Pancreas (tissue), 10 donors: ENCODE data around the gene CSMD2. TPM values are rescaled to one million over a fixed set of nuclear protein-coding genes. Genes with fewer than 3 reads are reported as not detected.

ENCODE experiments used
- ATAC-seq, 4 donors: fragments of 200-7000 bp; cut with Tn5 transposase; one replicate each; pipeline versions ENCODE4 v1.8.0 to v1.9.1; 2020; ENCODE audit warnings: mild to moderate bottlenecking in 4 of 4, moderate library complexity in 4 of 4
- DNase-seq, 6 donors: peaks; one replicate each; pipeline ENCODE4 v3.0.0-alpha.2; 2020
- FAIRE-seq: peaks from 2 replicates; lab custom pipeline; 2012; peaks lifted over from hg19 to GRCh38; lab: Jason Lieb, UNC
- H3K27ac ChIP-seq, 4 donors: fragments of 200-600 bp; sonication (generic); 1 replicate in 3 of 4; 2 replicates in 1 of 4; pipeline versions ENCODE4 v1.5.0 to v1.8.0; 2020
- H3K27me3 ChIP-seq, 4 donors: fragments of 200-600 bp; one replicate each; pipeline ENCODE4 v1.8.0; 2021
- H3K36me3 ChIP-seq, 3 donors: fragments of 200-600 bp; sonication (generic) in 1 of 3; one replicate each; pipeline versions ENCODE4 v1.5.0 to v1.8.0; 2020 to 2021
- H3K4me1 ChIP-seq, 3 donors: fragments of 200-600 bp; one replicate each; pipeline ENCODE4 v1.8.0; 2021
- H3K4me3 ChIP-seq, 4 donors: fragments of 200-600 bp; sonication (generic) in 2 of 4; one replicate each; pipeline versions ENCODE4 v1.5.0 to v1.8.0; 2020 to 2021
- H3K9me3 ChIP-seq, 4 donors: fragments of 200-600 bp; one replicate each; pipeline ENCODE4 v1.8.0; 2021
- CTCF ChIP-seq, 4 donors: fragments of 200-600 bp; sonication (generic) in 3 of 4; IDR thresholded peaks; one replicate each; pipeline versions ENCODE4 v1.5.0 to v1.8.0; 2021; ENCODE audit warnings: antibody characterized with exemption in 4 of 4
- WGBS, 2 donors: extraction: QIAGEN DNeasy Blood & Tissue Kit; methylation state at CpG; one replicate each; pipeline ENCODE4 v1.1.7; 2013; 5-methylcytosine and 5-hydroxymethylcytosine counted together
- intact Hi-C, 3 donors: fragments of 100-400 bp; cut with DNase I; formaldehyde crosslinking; loops; one replicate each; pipeline versions ENCODE4 v1.11.1 to v1.14.2; 2022
- polyA plus RNA-seq, 2 donors: library from polyadenylated mRNA; stranded (reverse); fragments of 200-250 nt; gene quantifications; one replicate each; pipeline ENCODE4 v1.2.3, GENCODE V29; 2013
- total RNA-seq, 6 donors: library from RNA; stranded (reverse); fragmentation: NEBNext Ultra II Directional in 4 of 6; extraction: Animal tissue kit (Norgen Biotek cat#: 25700) in 4 of 6; gene quantifications; one replicate each; pipeline versions ENCODE4 v1.2.1 to v1.2.4, GENCODE V29; 2021 to 2023
- donor health status: healthy with polysubstance abuse.
- donor health status: DM: no; HTN: no; CAD: no; lungs with moderate emphysema.
- donor health status: DM: no; HTN: no; CAD: no.
- donor health status: control.
- donor health status: control.
- donor health status: Bipolar disorder and iron deficiency.
- donor health status: DM: yes; HTN: yes; CAD: no.
- donor health status: DM: no; HTN: no; CAD: no.
- donor health status: DM: no; HTN: no; CAD: no.
- donor health status: DM: yes; HTN: yes; CAD: no.

Gene CSMD2
- total and polyA plus RNA-seq, 8 donors = 0.04 to 2.0 (median 0.36) TPM

- ATAC-seq = peak; percentile 94 to 97 (median 96)
- no peaks in the 10 kb centered on the region for H3K9me3 ChIP-seq
- intact Hi-C loops = loop anchor here in 1 of 3 donors (10.0 kb wide), 1 partner anchor 528 kb away; no protein-coding TSS in a partner anchor
- peak; percentile 66 to 91 (median 78) for DNase-seq
- no peaks in the 10 kb centered on the region for H3K36me3 ChIP-seq
- FAIRE-seq = no peak
- peak; percentile 18 to 73 (median 56) for TF ChIP-seq CTCF (IDR thresholded peaks at IDR 0.05)
- H3K4me1 ChIP-seq = peaks cover 0 to 7% (median 3%) of the 10 kb centered on the region in 3 donors
- H3K27ac ChIP-seq = no peak overlapping the region
- peak overlapping the region; percentile 0 to 50 (median 24) for H3K4me3 ChIP-seq
- H3K27me3 ChIP-seq = peaks cover 0 to 11% (median 2%) of the 10 kb centered on the region in 4 donors
- WGBS, 2 donors = 3% methylated on average over 46 of the region's 46 CpGs
These were observed 1.9 kb downstream of the CSMD2 start for GRCh38 chr1:34162852-34163766.

- intact Hi-C loops = no loop called here
These were observed 8.3 kb downstream of the CSMD2 start for GRCh38 chr1:34156739-34157138.

GRCh38 chr1:34155860-34156259 is 9.2 kb downstream of the CSMD2 start:
- WGBS, 2 donors = 58 to 83% methylated on average over 2 of the region's 2 CpGs
- no peak for FAIRE-seq

More at GRCh38 chr1:34156739-34157138, 8.3 kb downstream of the CSMD2 start:
- H3K9me3 ChIP-seq = no peaks in the 10 kb centered on the region
- DNase-seq (no peak), FAIRE-seq (no peak), ATAC-seq (no peak)
- WGBS, 2 donors = 47 to 61% methylated on average over 3 of the region's 3 CpGs
- H3K36me3 ChIP-seq = no peaks in the 10 kb centered on the region
- no peak overlapping the region for H3K4me3 ChIP-seq
- H3K27ac ChIP-seq = no peak overlapping the region
- no peaks in the 10 kb centered on the region for H3K27me3 ChIP-seq
- no peaks in the 10 kb centered on the region for H3K4me1 ChIP-seq
- TF ChIP-seq CTCF (IDR thresholded peaks at IDR 0.05) = no peak

GRCh38 chr1:34153246-34153645 is 11.8 kb downstream of the CSMD2 start:
- H3K36me3 ChIP-seq = no peaks in the 10 kb centered on the region
- H3K27me3 ChIP-seq = no peaks in the 10 kb centered on the region
- H3K27ac ChIP-seq = no peak overlapping the region
- H3K4me1 ChIP-seq = no peaks in the 10 kb centered on the region
- 84 to 91% methylated on average over 4 of the region's 4 CpGs for WGBS, 2 donors
- intact Hi-C loops = no loop called here
- TF ChIP-seq CTCF (IDR thresholded peaks at IDR 0.05) = no peak
- ATAC-seq = no peak
- no peak for FAIRE-seq
- H3K9me3 ChIP-seq = no peaks in the 10 kb centered on the region
- H3K4me3 ChIP-seq = no peak overlapping the region
- no peak for DNase-seq

More at GRCh38 chr1:34155860-34156259, 9.2 kb downstream of the CSMD2 start:
- Histone ChIP-seq H3K36me3 (no peaks in the 10 kb centered on the region), H3K27me3 (no peaks in the 10 kb centered on the region), H3K4me3 (no peak overlapping the region), H3K4me1 (no peaks in the 10 kb centered on the region), H3K27ac (no peak overlapping the region), H3K9me3 (no peaks in the 10 kb centered on the region)
- TF ChIP-seq CTCF (IDR thresholded peaks at IDR 0.05) = no peak
- DNase-seq (no peak), ATAC-seq (no peak)
- intact Hi-C loops = no loop called here

GRCh38 chr1:34149501-34149900 is 15.5 kb downstream of the CSMD2 start:
- Histone ChIP-seq H3K9me3 (no peaks in the 10 kb centered on the region), H3K36me3 (no peaks in the 10 kb centered on the region), H3K27ac (no peak overlapping the region), H3K4me1 (no peaks in the 10 kb centered on the region), H3K27me3 (no peaks in the 10 kb centered on the region), H3K4me3 (no peak overlapping the region)
- no peak for DNase-seq
- FAIRE-seq = no peak
- no peak for TF ChIP-seq CTCF (IDR thresholded peaks at IDR 0.05)
- intact Hi-C loops = no loop called here
- no peak for ATAC-seq
- WGBS, 2 donors = 29 to 44% methylated on average over 3 of the region's 3 CpGs
